Cardiac ventricle fibroblast (primary cell): ENCODE measurements around the gene STK32A. TPM values are rescaled to one million over a fixed set of nuclear protein-coding genes. Genes with fewer than 3 reads are reported as not detected.

Source experiments
- total RNA-seq: library from RNA; depleted of rRNA; stranded (reverse); fragments of >200 nt; gene quantifications from 2 replicates; pipeline ENCODE4 v1.2.3, GENCODE V29; 2015

STK32A gene
- 3.5 and 5.0 TPM in 2 replicates for total RNA-seq

DNA sequence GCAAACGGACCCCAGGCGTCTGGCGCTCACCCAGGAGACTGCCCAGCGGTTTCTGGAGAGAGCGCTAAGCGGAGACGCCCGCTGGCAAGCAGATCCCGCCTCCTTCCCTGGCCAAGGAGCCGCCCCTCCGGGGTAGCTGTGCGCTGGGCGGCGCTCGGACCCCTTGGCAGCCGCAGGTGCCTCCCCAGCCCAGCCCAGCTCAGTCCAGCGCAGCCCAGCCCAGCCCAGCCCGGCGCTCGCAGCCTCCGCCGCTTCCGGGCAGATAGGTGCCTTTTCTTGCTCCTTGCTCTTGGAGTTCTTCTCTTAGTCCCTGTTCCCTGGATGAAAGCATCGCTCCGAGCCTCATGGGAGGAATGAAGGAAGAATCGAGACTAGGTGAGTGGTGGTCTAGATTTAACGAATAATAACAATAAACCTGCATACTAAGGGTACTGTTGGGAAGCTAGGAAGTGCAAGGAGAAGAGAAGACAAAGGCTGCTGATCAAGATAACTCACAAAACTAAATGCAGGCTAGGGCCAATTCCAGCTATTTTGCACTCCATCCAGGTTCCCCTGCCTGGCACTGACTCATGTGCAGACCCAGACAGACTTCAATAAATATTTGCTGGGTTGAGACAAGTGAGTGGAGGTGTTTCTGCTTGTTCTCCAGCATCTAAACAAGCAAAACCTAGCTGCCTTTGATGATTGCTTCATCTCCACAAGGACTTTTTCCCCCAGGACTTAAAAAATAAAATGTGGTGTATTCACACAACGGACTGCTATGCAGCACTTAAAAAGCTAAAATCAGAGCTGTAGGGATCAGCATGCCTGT, at the start of gene STK32A:
Gene STK32A (plus strand): TSS at position 202 of the 811 bp plus-strand sequence. CDS start 4,609 bp downstream, outside the sequence.

